Activated CD8-positive, alpha-beta T cell treated with anti-CD3 and anti-CD28 coated beads, Interleukin-2, amount 10 ng/mL, durations not matched to agents 7 days and 5 days (primary cell): ENCODE data around the gene IL1R2. TPM values are rescaled to one million over a fixed set of nuclear protein-coding genes. Genes with fewer than 3 reads are reported as not detected.
A peak's percentile ranks its signal among the peaks of the same experiment; 100 is the strongest.

Experiments used
- ATAC-seq: fragments of 150-1000 bp; cut with Tn5 transposase; one replicate; pipeline ENCODE4 v1.10.0; 2021; ENCODE audit warnings: moderate library complexity
- CTCF ChIA-PET: fragments of 350-600 bp; sonication (Branson Sonifier 250); formaldehyde crosslinking; loops from one replicate; lab custom pipeline; 2021; ENCODE audit warnings: antibody characterized with exemption; lab: Charles Lee
- POLR2A ChIA-PET: fragments of 350-600 bp; sonication (Branson Sonifier 250); formaldehyde crosslinking; loops from one replicate; lab custom pipeline; 2021; ENCODE audit warnings: antibody characterized with exemption; lab: Charles Lee
- DNase-seq: peaks from one replicate; pipeline ENCODE4 v3.0.0-alpha.2; 2020
- H3K27ac Mint-ChIP-seq: one replicate; pipeline ENCODE4 v1.8.0; 2021; ENCODE audit warnings: mild to moderate bottlenecking, mixed read lengths
- H3K27me3 Mint-ChIP-seq: one replicate; pipeline ENCODE4 v1.8.0; 2021; ENCODE audit warnings: low read depth, mixed read lengths
- H3K36me3 Mint-ChIP-seq: one replicate; pipeline ENCODE4 v1.8.0; 2021; ENCODE audit warnings: low read depth, mixed read lengths
- H3K4me1 Mint-ChIP-seq: one replicate; pipeline ENCODE4 v1.8.0; 2021; ENCODE audit warnings: low read depth, mixed read lengths
- H3K4me3 Mint-ChIP-seq: one replicate; pipeline ENCODE4 v1.8.0; 2021; ENCODE audit warnings: mild to moderate bottlenecking, mixed read lengths
- H3K9me3 Mint-ChIP-seq: one replicate; pipeline ENCODE4 v1.8.0; 2022; ENCODE audit warnings: mixed read lengths; ENCODE audit not compliant: insufficient read depth
- total RNA-seq, 2 experiments: library from RNA; stranded (reverse); gene quantifications; one replicate each; pipeline ENCODE4 v1.2.3, GENCODE V29; 2021

The IL1R2 gene
- total RNA-seq, 2 experiments from 2014 or later, result not detected

DNA sequence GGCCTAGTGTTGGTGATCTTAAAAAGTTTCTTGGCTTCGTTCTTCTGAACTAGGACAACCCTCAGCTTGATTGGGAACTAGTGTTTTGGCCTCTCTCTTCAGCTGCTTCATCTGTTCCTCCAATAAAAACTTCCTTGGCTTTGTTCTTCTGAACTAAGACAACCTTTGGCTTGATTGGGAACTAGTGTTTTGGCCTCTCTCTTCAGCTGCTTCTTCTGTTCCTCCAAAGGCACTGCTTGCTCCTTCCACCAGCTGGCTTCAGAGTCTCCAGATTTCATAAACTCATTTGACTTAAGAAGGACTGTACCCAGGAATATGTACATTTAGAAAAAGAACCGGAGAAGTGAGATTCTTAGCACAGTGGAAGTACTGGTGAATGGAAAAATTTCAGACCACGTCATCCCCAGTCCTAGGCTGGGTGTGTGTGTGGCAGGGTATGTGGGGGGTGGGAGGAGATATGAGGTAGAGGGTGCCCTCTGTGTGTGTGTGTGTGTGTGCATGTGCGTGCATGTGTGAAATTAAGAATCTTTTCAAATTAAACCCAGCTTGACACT is 20.4 kb downstream of the IL1R2 start:
- Mint-ChIP-seq H3K9me3 (no peaks in the 10 kb centered on the region), H3K4me1 (no peaks in the 10 kb centered on the region), H3K27me3 (peaks cover 2% of the 10 kb centered on the region), H3K4me3 (no peak overlapping the region), H3K36me3 (no peaks in the 10 kb centered on the region), H3K27ac (no peak overlapping the region)
- DNase-seq (no peak), ATAC-seq (no peak)
- ChIA-PET POLR2A (no interaction called here), CTCF (interaction anchor here (1.0 to 5.5 kb wide), 3 partner anchors 8 to 241 kb away, joined by 3 to 35 read pairs (median 6); no protein-coding TSS in a partner anchor)

DNA sequence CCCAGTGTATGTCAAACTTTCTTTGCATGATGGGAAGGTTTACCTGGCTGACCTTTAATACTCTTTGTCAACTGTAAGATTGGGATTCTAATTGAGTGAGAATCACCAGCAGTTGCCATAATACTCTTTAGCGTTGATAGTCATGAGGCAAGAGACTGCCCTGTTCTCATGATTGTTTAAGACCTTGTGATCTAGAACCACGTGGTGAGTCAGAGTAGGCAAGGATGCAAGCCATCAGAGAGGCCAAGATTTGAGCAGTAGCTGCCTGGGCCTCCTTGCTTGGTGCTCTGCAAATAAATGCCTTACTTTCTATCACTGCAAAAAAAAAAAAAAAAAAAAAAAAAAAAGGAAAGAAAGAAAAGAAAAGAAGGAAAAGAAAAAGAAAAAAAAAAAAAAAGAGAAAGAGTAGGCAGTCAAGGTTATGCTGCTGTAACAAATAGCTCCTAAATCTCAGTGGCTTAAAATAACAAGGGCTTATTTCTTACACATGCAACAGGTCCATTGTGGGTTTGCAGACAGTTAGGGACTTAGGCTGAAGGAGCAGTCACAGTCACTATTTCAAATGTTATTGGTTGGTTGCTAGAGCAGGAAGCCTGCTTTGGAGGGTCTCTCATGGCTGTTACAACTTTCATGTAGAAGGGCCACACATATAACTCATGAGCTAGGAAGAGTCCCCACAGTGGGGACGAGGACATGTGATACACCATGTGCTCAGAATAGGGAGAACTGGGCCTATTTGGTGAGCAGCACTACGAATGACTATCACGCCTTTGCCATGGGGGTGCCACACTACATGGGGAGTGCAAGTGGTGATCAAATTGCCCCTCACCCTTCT is 21.7 kb downstream of the IL1R2 start:
- no peak for DNase-seq
- peaks cover 2% of the 10 kb centered on the region for H3K27me3 Mint-ChIP-seq
- H3K9me3 Mint-ChIP-seq, result no peaks in the 10 kb centered on the region
- no peaks in the 10 kb centered on the region for H3K36me3 Mint-ChIP-seq
- no peak for ATAC-seq
- no peaks in the 10 kb centered on the region for H3K4me1 Mint-ChIP-seq
- H3K27ac Mint-ChIP-seq, result no peak overlapping the region
- H3K4me3 Mint-ChIP-seq, result no peak overlapping the region
- CTCF ChIA-PET, result interaction anchor here (0.6 to 5.5 kb wide), 7 partner anchors 8 to 430 kb away, joined by 3 to 35 read pairs (median 3); no protein-coding TSS in a partner anchor
- POLR2A ChIA-PET, result interaction anchor here (0.6 kb wide), 1 partner anchor 106 kb away, joined by 3 read pairs; no protein-coding TSS in a partner anchor

DNA sequence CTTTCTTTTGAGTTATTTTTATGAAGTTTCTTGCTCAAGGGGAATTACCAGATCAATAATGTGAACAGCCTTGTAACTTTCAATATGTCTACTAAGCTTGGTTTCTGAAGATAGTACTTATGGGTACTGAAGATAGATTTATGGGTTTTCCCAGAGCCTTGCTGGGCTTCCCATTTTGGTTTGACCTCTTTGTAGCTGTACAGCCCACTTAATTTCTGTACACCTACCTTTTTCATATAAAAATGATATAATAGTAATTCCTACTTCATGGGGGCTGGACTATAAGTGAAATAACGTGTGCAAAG is 22.2 kb downstream of the IL1R2 start:
- Mint-ChIP-seq H3K36me3 (no peaks in the 10 kb centered on the region), H3K27me3 (peaks cover 4% of the 10 kb centered on the region), H3K4me1 (no peaks in the 10 kb centered on the region), H3K9me3 (no peaks in the 10 kb centered on the region), H3K4me3 (no peak overlapping the region), H3K27ac (no peak overlapping the region)
- CTCF ChIA-PET, result interaction anchor here (0.6 to 5.5 kb wide), 5 partner anchors 8 to 429 kb away, joined by 3 to 35 read pairs (median 4); no protein-coding TSS in a partner anchor
- POLR2A ChIA-PET, result no interaction called here
- DNase-seq (no peak), ATAC-seq (no peak)

DNA sequence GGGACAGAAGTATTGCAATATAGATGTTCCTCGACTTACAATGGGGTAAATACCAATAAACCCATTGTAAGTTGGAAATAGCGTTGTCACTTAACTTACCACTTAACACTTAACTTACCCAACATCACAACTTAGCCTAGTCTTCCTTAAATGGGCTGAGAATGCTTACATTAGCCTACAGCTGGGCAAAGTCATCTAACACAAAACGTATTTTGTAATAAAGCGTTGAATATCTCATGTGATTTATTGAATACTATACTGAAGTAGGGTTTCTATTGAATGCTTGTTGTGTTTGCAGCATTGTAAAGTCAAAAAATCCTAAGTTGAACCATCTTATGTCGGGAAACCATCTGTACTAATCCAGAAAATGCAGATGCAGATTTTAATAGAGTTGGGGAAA is 23.6 kb downstream of the IL1R2 start:
- ATAC-seq, result no peak
- Mint-ChIP-seq H3K4me1 (no peaks in the 10 kb centered on the region), H3K27me3 (peaks cover 6% of the 10 kb centered on the region), H3K4me3 (no peak overlapping the region), H3K36me3 (no peaks in the 10 kb centered on the region), H3K9me3 (no peaks in the 10 kb centered on the region), H3K27ac (no peak overlapping the region)
- DNase-seq, result no peak
- POLR2A ChIA-PET, result no interaction called here
- CTCF ChIA-PET, result interaction anchor here (1.5 to 5.5 kb wide), 3 partner anchors 9 to 428 kb away, joined by 7 to 35 read pairs (median 7); no protein-coding TSS in a partner anchor

DNA sequence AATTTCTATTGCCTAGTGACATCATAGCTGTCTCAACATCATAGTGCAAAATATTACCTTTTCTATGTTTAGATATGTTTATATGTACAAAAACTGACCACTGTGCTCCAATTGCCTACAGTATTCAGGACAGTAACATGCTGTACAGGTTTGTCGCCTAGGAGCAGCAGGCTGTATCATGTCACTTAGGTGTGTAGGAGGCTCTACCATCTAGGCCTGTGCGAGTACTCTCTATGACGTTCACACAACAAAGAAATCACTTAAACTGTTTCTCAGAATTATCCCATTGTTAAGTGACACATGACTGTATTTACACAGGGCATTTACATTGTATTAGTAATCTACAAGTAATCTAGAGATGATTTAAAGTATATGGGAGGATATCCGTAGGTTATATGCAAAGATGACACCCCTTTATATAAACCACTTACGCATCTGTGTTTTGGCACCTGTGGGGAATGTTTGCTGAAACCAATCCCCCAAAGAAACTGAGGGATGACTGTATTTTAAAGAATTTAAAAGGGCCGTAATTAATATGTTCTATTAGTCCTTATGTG is 24.7 kb downstream of the IL1R2 start:
- no peak overlapping the region for H3K4me3 Mint-ChIP-seq
- no peaks in the 10 kb centered on the region for H3K9me3 Mint-ChIP-seq
- ChIA-PET CTCF (interaction anchor here (1.5 to 5.5 kb wide), 3 partner anchors 10 to 224 kb away, joined by 4 to 35 read pairs (median 7); no protein-coding TSS in a partner anchor), POLR2A (no interaction called here)
- H3K27ac Mint-ChIP-seq, result no peak overlapping the region
- no peak for DNase-seq
- ATAC-seq, result no peak
- peaks cover 5% of the 10 kb centered on the region for H3K27me3 Mint-ChIP-seq
- no peaks in the 10 kb centered on the region for H3K36me3 Mint-ChIP-seq
- no peaks in the 10 kb centered on the region for H3K4me1 Mint-ChIP-seq

GRCh38 chr2:102018823-102019445 is 27.2 kb downstream of the IL1R2 start:
- Mint-ChIP-seq H3K27ac (no peak overlapping the region), H3K36me3 (no peaks in the 10 kb centered on the region), H3K27me3 (peaks cover 5% of the 10 kb centered on the region), H3K9me3 (no peaks in the 10 kb centered on the region), H3K4me3 (no peak overlapping the region), H3K4me1 (no peaks in the 10 kb centered on the region)
- POLR2A ChIA-PET, result no interaction called here
- DNase-seq (no peak), ATAC-seq (no peak)
- CTCF ChIA-PET, result interaction anchor here (1.3 to 3.0 kb wide), 11 partner anchors 11 to 430 kb away, joined by 3 to 82 read pairs (median 7); partner anchors contain the start of gene IL18R1

- Mint-ChIP-seq H3K27ac (no peak overlapping the region), H3K9me3 (no peaks in the 10 kb centered on the region), H3K27me3 (peaks cover 5% of the 10 kb centered on the region), H3K36me3 (no peaks in the 10 kb centered on the region), H3K4me3 (no peak overlapping the region), H3K4me1 (no peaks in the 10 kb centered on the region)
- ChIA-PET CTCF (interaction anchor here (0.7 to 3.0 kb wide), 44 partner anchors 8 to 675 kb away, joined by 3 to 82 read pairs (median 4); partner anchors contain the start of genes IL18R1 and SLC9A4), POLR2A (interaction anchor here (0.6 kb wide), 2 partner anchors 214 to 718 kb away, joined by 4 to 5 read pairs; no protein-coding TSS in a partner anchor)
- ATAC-seq (peak; percentile 86), DNase-seq (peak; percentile 86)
Observed at GRCh38 chr2:102020596-102021170, 28.9 kb downstream of the IL1R2 start.

DNA sequence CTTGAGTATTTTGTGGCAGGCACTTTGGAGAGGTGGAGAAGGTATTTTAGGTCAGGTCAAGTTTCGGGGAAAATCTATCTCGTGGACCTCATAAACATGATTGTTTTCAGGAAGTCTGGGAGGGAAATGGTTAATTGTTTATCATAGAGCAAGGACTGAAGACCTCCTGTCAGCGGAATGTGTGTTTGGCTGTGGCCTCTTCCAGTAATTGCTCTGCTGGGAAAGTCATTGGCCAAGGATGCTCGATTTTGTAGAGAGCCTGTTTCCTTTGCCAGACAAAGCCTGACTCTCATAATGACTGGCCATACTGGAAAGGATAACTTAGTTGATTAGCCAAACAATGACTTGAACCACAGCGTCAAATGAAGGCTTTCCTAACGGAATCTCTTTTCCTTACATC is 30.0 kb downstream of the IL1R2 start:
- peaks cover 7% of the 10 kb centered on the region for H3K27me3 Mint-ChIP-seq
- ChIA-PET POLR2A (no interaction called here), CTCF (interaction anchor here (3.0 kb wide), 1 partner anchor 218 kb away, joined by 82 read pairs; no protein-coding TSS in a partner anchor)
- H3K4me3 Mint-ChIP-seq, result no peak overlapping the region
- DNase-seq (no peak), ATAC-seq (no peak)
- no peaks in the 10 kb centered on the region for H3K36me3 Mint-ChIP-seq
- H3K4me1 Mint-ChIP-seq, result no peaks in the 10 kb centered on the region
- no peak overlapping the region for H3K27ac Mint-ChIP-seq
- H3K9me3 Mint-ChIP-seq, result no peaks in the 10 kb centered on the region

GRCh38 chr2:102022884-102023539 is 31.3 kb downstream of the IL1R2 start:
- DNase-seq (no peak), ATAC-seq (no peak)
- peaks cover 7% of the 10 kb centered on the region for H3K27me3 Mint-ChIP-seq
- no peak overlapping the region for H3K27ac Mint-ChIP-seq
- H3K9me3 Mint-ChIP-seq, result no peaks in the 10 kb centered on the region
- H3K36me3 Mint-ChIP-seq, result no peaks in the 10 kb centered on the region
- POLR2A ChIA-PET, result no interaction called here
- no peak overlapping the region for H3K4me3 Mint-ChIP-seq
- CTCF ChIA-PET, result interaction anchor here (0.8 to 4.6 kb wide), 2 partner anchors 218 kb away, joined by 3 to 47 read pairs; no protein-coding TSS in a partner anchor
- H3K4me1 Mint-ChIP-seq, result no peaks in the 10 kb centered on the region

DNA sequence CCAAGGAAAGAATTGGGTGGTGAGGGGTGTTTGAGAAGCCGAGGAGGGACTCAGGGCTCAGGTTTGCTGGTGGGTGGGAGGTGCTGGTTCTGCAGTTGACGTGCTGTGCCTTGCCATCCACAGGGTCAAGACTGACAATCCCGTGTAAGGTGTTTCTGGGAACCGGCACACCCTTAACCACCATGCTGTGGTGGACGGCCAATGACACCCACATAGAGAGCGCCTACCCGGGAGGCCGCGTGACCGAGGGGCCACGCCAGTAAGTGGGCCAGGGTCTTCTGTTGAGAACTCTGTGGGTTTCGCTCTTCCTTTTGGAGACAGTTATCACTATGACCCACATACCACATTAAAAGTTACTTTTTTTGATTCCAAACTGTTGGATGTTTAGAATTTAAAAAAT is 32.6 kb downstream of the IL1R2 start:
- Mint-ChIP-seq H3K27ac (no peak overlapping the region), H3K36me3 (no peaks in the 10 kb centered on the region), H3K4me1 (no peaks in the 10 kb centered on the region), H3K4me3 (no peak overlapping the region), H3K27me3 (peaks cover 8% of the 10 kb centered on the region), H3K9me3 (no peaks in the 10 kb centered on the region)
- POLR2A ChIA-PET, result no interaction called here
- no peak for DNase-seq
- CTCF ChIA-PET, result interaction anchor here (0.7 to 4.6 kb wide), 4 partner anchors 9 to 307 kb away, joined by 3 to 47 read pairs (median 6); no protein-coding TSS in a partner anchor
- ATAC-seq, result no peak
